GM19193 (cell line): Measurements from ENCODE around the gene CACNA2D3.

ENCODE experiments used
- POLR2A ChIP-seq: IDR thresholded peaks from 4 replicates; pipeline ENCODE4 v1.6.1; 2011; ENCODE audit not compliant: insufficient read depth, insufficient read length; ENCODE audit errors: extremely low read depth

CACNA2D3 gene

DNA sequence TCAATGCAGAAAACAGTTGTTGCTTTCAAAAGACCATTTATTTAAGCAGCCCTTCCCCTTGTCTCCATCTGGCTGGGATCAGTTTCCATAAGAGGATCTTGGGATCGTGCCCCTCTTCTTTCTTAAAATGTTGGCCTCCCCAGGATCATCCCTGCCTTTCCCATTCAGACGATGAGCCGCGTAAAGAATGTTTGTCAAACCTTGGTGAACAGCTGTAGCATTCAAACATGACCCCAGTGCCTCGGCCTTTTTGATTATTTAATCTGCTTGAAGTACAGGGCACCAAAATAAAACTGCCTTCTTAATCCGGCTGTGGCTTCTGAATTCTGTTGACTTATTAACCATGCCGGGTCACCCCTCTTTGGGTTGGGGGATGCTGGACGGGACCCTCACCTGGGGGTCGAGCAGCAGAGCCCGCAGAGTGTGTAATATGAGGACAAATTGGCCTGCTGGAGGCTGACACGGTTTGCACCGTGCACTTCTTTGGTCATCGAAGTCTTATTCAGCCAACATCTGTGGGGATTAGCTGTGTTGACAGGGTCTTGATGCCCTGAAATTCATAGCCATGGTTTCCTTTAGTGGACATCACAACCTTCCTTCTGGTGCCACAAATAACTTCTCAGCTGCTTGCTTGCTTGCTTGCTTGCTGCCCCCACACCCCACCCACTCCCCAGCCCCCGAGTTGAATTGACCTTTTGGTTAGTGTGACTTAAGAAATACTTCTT is 805.9 kb downstream of the CACNA2D3 start, which contains the start of gene LRTM1:
Gene LRTM1 (minus strand): TSS at position 14 of the 725 bp plus-strand sequence. CDS start 148 bp downstream, outside the sequence.
- no peak for TF ChIP-seq POLR2A

DNA sequence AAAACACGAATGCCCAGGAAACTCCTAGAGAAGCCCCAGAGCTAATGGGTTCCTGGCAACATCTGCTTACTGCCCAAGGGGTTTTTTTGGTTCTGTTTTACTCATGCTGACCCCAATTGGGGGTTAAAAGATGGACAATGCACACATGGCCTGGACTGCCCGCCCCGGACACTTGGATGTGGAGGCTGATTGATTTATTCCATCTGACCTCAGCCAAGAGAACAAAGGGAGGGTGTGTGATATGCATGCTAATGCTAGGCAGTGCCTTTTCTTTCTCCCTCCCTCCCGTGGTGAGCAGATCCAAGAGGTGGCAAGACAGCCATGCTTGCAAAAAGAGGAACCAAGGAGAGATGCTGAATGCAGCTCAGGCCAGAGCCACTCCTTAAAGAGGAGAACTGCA is 808.8 kb downstream of the CACNA2D3 start:
- TF ChIP-seq POLR2A, result no peak

GRCh38 chr3:54932606-54933005 is 810.3 kb downstream of the CACNA2D3 start:
- no peak for TF ChIP-seq POLR2A

DNA sequence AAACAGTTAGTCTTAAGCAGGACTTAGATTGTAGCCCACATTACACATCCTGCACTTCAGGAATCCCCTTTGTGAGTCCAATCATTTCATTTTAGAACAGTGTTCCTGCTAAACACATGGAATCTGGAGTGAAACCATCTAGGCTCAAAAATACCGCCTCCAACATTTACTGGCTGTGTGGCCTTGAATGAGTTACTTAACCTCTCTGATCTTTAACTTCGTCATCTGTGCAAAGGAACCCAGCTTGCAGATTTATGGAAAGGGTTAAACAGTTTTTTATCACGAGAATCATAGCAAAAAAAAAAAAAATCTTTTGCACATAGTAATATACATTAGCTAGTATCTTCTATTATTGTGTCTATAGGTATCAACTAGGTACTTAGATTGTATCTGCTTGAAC is 813.5 kb downstream of the CACNA2D3 start:
- no peak for TF ChIP-seq POLR2A

DNA sequence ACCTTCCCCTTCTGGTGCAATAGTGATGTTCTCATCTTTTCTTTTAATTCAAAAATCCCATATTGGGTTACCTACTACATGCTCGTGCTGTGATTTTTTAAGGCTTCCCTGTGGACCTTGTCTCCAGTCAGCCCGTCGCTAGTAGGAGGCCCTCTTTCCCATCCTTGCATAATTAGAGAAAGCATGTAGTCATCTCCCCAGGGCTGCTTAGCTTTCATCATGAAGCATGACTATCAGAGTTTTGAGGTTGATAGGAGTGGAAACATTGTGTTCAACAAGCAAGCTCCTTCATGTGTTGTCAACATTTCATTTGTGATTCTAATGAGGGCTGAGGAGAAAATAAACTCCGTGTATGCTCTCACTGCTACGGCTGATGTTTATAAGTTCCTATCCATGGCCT is 814.2 kb downstream of the CACNA2D3 start:
- no peak for TF ChIP-seq POLR2A

GRCh38 chr3:54939557-54940300 is 817.4 kb downstream of the CACNA2D3 start:
- no peak for TF ChIP-seq POLR2A

- TF ChIP-seq POLR2A, result no peak
These were observed 818.6 kb downstream of the CACNA2D3 start for GRCh38 chr3:54940971-54941370.

DNA sequence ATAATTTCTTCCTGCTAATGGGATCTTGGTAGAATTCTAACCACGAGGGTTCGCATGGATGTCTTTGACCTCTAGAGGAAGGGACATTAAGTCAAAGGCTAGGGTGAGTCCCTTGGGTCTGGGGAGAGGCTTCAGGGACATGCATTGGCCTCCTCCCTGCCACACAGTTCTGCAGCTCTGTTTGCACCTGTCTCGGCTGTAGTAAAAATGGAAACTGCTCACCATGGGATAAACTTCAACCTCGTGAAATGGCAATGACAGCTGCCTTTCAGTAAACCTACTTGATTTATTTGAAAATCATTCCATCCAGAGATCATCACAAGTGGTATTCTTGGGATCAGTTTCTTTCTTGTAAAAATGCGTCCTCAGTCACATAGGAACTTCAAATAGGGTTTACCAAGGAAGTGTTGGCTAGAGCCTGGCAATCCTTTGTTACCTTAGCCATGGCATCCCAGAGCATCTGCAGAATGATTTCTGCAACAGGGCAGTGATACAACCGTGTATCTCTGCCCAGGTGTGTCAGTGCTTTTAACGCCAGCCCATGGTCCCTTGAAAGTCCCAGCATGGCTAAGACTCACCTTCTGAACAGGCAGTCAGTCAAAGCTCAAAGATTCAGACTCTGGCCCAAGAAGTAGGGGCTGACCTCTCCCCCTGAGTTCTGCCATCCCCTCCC is 819.5 kb downstream of the CACNA2D3 start:
- no peak for TF ChIP-seq POLR2A

GRCh38 chr3:54949491-54950044 is 827.2 kb downstream of the CACNA2D3 start:
- no peak for TF ChIP-seq POLR2A

DNA sequence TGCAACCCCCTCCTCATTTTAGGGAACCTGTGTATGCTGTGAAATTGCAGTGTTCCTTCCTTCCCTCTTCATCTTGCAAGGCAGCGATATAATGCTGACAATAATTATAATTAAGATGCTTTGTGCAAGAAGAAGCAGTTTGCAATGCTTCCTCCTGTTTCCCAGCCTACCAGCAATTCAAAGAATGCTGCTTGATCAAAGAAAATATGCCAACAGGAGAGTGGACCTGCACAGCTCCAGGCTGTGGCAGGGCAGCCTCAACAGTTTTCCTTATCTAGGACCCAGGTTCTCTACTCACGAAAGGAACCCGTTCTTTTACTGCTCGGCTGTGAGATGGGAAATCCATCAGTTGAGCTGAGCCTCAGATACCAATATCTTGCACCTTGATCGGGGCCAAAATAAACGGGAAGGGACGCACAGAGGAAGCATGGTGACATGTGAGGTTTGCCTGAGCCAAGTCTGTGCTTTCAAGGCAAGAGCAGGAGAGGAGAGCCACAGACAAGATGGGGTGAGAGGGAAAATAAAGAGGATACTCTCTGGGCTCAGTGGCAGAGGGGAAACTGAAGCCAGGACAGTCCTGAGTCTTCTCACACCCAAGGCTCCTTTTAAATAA is 828.1 kb downstream of the CACNA2D3 start:
- no peak for TF ChIP-seq POLR2A

GRCh38 chr3:54951405-54951804 is 829.1 kb downstream of the CACNA2D3 start:
- TF ChIP-seq POLR2A, result no peak

GRCh38 chr3:54954022-54954421 is 831.7 kb downstream of the CACNA2D3 start:
- TF ChIP-seq POLR2A, result no peak

GRCh38 chr3:54954521-54954920 is 832.2 kb downstream of the CACNA2D3 start:
- TF ChIP-seq POLR2A, result no peak

- no peak for TF ChIP-seq POLR2A
These were observed 833.1 kb downstream of the CACNA2D3 start for GRCh38 chr3:54955496-54955895.

GRCh38 chr3:54955941-54956340 is 833.6 kb downstream of the CACNA2D3 start:
- TF ChIP-seq POLR2A, result no peak

- TF ChIP-seq POLR2A, result no peak
These were observed 835.4 kb downstream of the CACNA2D3 start for GRCh38 chr3:54957711-54958110.

DNA sequence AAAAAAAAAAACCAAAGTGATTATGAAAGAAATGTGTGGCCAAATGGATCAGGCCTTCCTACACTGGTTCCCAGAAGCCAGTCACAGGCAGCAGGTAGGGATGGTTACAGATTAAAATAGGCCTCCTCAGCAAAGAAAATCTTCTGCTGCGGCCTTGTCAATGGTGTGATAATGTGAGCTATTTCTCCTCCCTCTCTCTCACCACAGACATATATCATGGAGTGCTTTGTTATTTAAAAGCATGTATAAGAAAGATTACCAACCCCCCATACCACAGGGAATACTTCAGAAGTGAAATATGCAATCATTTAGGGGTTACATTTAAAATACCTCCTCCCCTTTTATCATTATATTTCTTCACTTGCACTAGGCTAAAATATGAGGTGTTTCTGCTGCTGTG is 837.7 kb downstream of the CACNA2D3 start:
- TF ChIP-seq POLR2A, result no peak
